GM19328 (cell line): Measurements from ENCODE around the gene ANKRD44.

Experiments used
- ATAC-seq: cut with Tn5 transposase; IDR thresholded peaks from one replicate; pipeline ENCODE4 v1.9.1; 2021; ENCODE audit warnings: mild to moderate bottlenecking, moderate library complexity; ENCODE audit not compliant: unreplicated experiment

The ANKRD44 gene

GRCh38 chr2:197007716-197008628 lies 302.6 kb downstream of the ANKRD44 start:
- no peak for ATAC-seq

- ATAC-seq = no peak
Measured at GRCh38 chr2:197001921-197002320, 308.7 kb downstream of the ANKRD44 start.

GRCh38 chr2:196995757-196996314 lies 314.7 kb downstream of the ANKRD44 start:
- no peak for ATAC-seq

GRCh38 chr2:196994764-196995163 lies 315.8 kb downstream of the ANKRD44 start:
- ATAC-seq = no peak

- ATAC-seq = no peak
Measured at GRCh38 chr2:196993617-196994016, 317.0 kb downstream of the ANKRD44 start.

- ATAC-seq = no peak
Measured at GRCh38 chr2:196992466-196992865, 318.1 kb downstream of the ANKRD44 start.

GRCh38 chr2:196990788-196991461 lies 319.7 kb downstream of the ANKRD44 start:
- ATAC-seq = no peak

GRCh38 chr2:196990092-196990491 lies 320.5 kb downstream of the ANKRD44 start:
- ATAC-seq = no peak

- ATAC-seq = no peak
Measured at GRCh38 chr2:196989496-196989895, 321.1 kb downstream of the ANKRD44 start.

- ATAC-seq = no peak
Measured at GRCh38 chr2:196988639-196989038, 321.9 kb downstream of the ANKRD44 start.

GRCh38 chr2:196987649-196988364 lies 322.8 kb downstream of the ANKRD44 start:
- no peak for ATAC-seq

GRCh38 chr2:196987298-196987648 lies 323.3 kb downstream of the ANKRD44 start:
- no peak for ATAC-seq

GRCh38 chr2:196985511-196986183 lies 324.9 kb downstream of the ANKRD44 start:
- ATAC-seq = no peak

GRCh38 chr2:196984903-196985302 lies 325.7 kb downstream of the ANKRD44 start:
- no peak for ATAC-seq

GRCh38 chr2:196983934-196984333 lies 326.6 kb downstream of the ANKRD44 start:
- no peak for ATAC-seq

- no peak for ATAC-seq
Measured at GRCh38 chr2:196980473-196980872, 330.1 kb downstream of the ANKRD44 start.

GRCh38 chr2:196980001-196980400 lies 330.6 kb downstream of the ANKRD44 start:
- ATAC-seq = no peak

- ATAC-seq = no peak
Measured at GRCh38 chr2:196977507-196977906, 333.1 kb downstream of the ANKRD44 start.

GRCh38 chr2:196974970-196975369 lies 335.6 kb downstream of the ANKRD44 start:
- no peak for ATAC-seq

GRCh38 chr2:196971574-196972279 lies 338.9 kb downstream of the ANKRD44 start:
- no peak for ATAC-seq
